ENCODE data around the gene PPP2R5D. TPM values are rescaled to one million over a fixed set of nuclear protein-coding genes. Genes with fewer than 3 reads are reported as not detected.

PPP2R5D gene
- total RNA-seq, 1 experiment from 2014 or later, result 53.5 TPM

- H3K4me3 Mint-ChIP-seq, result peak overlapping the region in 1 of 2 experiments; percentile 11; a peak in 1 of 5 replicates
- H3K27me3 Mint-ChIP-seq (ENCODE audit: low read depth), result no peaks in the 10 kb centered on the region; the same call in none of the 2 replicates
- Histone ChIP-seq H2BK120ac (ENCODE audit: low read depth, low read length, poor library complexity, severe bottlenecking) (no peak overlapping the region), H4K5ac (ENCODE audit: insufficient read length, low read depth, low read length) (no peak overlapping the region), H4K91ac (ENCODE audit: insufficient read length, low read depth, low read length) (no peak overlapping the region), H3K23ac (ENCODE audit: insufficient read length, low read depth, low read length) (no peak overlapping the region), H2AFZ (ENCODE audit: low read length) (no peak overlapping the region), H4K20me1 (ENCODE audit: control insufficient read depth, insufficient read depth, insufficient read length) (no peaks in the 10 kb centered on the region), H2BK20ac (ENCODE audit: low read depth, low read length, poor library complexity, severe bottlenecking) (no peak overlapping the region), H4K8ac (replicated peaks; ENCODE audit: insufficient read length, low read depth, low read length) (no peak overlapping the region), H3K4me2 (ENCODE audit: insufficient read depth, insufficient read length, low read length) (no peak overlapping the region), H3K9me3 (ENCODE audit: control insufficient read depth, low read depth, low read length) (no peaks in the 10 kb centered on the region), H2AK5ac (ENCODE audit: insufficient read length, low read length) (no peak overlapping the region), H3K79me2 (ENCODE audit: insufficient read depth, low read length) (no peaks in the 10 kb centered on the region), H3K27ac (ENCODE audit: insufficient read length, low read depth, low read length) (no peak overlapping the region), H3K79me1 (ENCODE audit: insufficient read depth, low read depth, low read length, poor library complexity, severe bottlenecking) (no peaks in the 10 kb centered on the region), H3K4me1 (ENCODE audit: insufficient read depth, low read length) (no peaks in the 10 kb centered on the region), H3K56ac (ENCODE audit: insufficient read length, low read depth, low read length) (no peak overlapping the region), H3K4ac (ENCODE audit: low read depth, low read length) (no peak overlapping the region), H2BK5ac (ENCODE audit: insufficient read length, low read length) (no peak overlapping the region), H2BK12ac (ENCODE audit: insufficient read length, low read depth, low read length) (no peak overlapping the region), H3K23me2 (ENCODE audit: insufficient read length, low read depth, low read length, poor library complexity, severe bottlenecking) (no peaks in the 10 kb centered on the region), H3K9ac (ENCODE audit: extremely low read depth, insufficient read length, low read length) (no peak overlapping the region), H3K18ac (ENCODE audit: insufficient read length, low read depth, low read length) (no peak overlapping the region), H2BK15ac (ENCODE audit: low read depth, low read length) (no peak overlapping the region), H3K14ac (ENCODE audit: insufficient read depth, low read length) (no peak overlapping the region), H3K27me3 (ENCODE audit: insufficient read depth, low read length) (no peaks in the 10 kb centered on the region), H3T11ph (ENCODE audit: low read length) (no peak overlapping the region)
- no peaks in the 10 kb centered on the region for H3K4me1 Mint-ChIP-seq
- H3K27ac Mint-ChIP-seq, result peak overlapping the region in 1 of 3 experiments; percentile 37; a peak in 1 of 7 replicates
- no peaks in the 10 kb centered on the region; a peak in 1 of 5 replicates for H3K9me3 Mint-ChIP-seq
- H3K36me3 Mint-ChIP-seq (ENCODE audit: insufficient read depth in 1 of 3, low read depth in 3 of 3), result peaks cover 31 to 84% (median 66%) of the 10 kb centered on the region in 3 experiments
- WGBS (ENCODE audit: extremely low coverage, insufficient read length, low lambda C conversion rate), result no CpG with 5 or more reads among the region's 9 CpGs
- no peak for DNase-seq
- TF ChIP-seq CTCF (conservative IDR thresholded peaks at IDR 0.05), result no peak
Measured at GRCh38 chr6:43037706-43038105, 53.3 kb downstream of the PPP2R5D start.

All from H9 (cell line).